NCI-H2107 (cell line): ENCODE data around the gene MICAL1.

ENCODE experiments used
- DNase-seq: peaks from one replicate; lab custom pipeline; 2025; lab: John Stamatoyannopoulos, UW

The MICAL1 gene, protein sequence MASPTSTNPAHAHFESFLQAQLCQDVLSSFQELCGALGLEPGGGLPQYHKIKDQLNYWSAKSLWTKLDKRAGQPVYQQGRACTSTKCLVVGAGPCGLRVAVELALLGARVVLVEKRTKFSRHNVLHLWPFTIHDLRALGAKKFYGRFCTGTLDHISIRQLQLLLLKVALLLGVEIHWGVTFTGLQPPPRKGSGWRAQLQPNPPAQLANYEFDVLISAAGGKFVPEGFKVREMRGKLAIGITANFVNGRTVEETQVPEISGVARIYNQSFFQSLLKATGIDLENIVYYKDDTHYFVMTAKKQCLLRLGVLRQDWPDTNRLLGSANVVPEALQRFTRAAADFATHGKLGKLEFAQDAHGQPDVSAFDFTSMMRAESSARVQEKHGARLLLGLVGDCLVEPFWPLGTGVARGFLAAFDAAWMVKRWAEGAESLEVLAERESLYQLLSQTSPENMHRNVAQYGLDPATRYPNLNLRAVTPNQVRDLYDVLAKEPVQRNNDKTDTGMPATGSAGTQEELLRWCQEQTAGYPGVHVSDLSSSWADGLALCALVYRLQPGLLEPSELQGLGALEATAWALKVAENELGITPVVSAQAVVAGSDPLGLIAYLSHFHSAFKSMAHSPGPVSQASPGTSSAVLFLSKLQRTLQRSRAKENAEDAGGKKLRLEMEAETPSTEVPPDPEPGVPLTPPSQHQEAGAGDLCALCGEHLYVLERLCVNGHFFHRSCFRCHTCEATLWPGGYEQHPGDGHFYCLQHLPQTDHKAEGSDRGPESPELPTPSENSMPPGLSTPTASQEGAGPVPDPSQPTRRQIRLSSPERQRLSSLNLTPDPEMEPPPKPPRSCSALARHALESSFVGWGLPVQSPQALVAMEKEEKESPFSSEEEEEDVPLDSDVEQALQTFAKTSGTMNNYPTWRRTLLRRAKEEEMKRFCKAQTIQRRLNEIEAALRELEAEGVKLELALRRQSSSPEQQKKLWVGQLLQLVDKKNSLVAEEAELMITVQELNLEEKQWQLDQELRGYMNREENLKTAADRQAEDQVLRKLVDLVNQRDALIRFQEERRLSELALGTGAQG

DNA sequence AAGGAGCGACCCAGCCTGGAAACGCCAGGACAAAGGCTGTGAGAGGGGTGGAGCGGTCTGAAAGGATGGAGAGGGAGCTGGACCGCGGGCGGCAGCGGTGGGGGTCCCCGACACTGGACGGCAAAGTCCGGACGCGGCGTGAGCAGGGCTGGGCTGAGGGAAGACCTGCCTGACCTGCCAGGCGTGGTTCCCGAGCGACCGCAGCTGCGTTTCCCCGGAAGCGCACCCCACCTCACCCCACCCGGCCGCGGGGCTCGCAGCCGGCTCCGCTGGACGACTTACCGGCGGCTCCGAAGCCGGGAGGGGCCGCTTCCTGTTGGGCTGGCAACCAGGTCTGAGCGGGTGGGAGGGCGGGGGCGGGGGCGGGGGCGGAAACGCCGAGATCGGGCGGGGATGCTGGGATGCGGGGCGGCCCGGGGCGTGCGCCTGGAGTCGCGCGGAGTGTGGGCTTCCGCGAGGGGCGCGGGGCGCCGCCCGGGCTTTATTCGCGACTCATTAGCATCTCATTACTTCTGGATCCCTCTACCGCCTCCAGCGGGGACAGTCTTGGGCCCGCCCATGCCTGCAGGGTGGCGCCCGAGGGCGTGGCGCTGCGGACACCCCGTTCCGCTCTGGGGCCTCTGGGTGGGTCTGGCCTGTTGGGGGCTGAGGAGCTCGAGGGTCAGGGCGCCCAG lies at the start of gene MICAL1:
Gene MICAL1, minus strand, starts transcription at position 336 of the 674 bp plus-strand sequence. CDS start 1,576 bp downstream, outside the sequence.
- peak; percentile 25 for DNase-seq

DNA sequence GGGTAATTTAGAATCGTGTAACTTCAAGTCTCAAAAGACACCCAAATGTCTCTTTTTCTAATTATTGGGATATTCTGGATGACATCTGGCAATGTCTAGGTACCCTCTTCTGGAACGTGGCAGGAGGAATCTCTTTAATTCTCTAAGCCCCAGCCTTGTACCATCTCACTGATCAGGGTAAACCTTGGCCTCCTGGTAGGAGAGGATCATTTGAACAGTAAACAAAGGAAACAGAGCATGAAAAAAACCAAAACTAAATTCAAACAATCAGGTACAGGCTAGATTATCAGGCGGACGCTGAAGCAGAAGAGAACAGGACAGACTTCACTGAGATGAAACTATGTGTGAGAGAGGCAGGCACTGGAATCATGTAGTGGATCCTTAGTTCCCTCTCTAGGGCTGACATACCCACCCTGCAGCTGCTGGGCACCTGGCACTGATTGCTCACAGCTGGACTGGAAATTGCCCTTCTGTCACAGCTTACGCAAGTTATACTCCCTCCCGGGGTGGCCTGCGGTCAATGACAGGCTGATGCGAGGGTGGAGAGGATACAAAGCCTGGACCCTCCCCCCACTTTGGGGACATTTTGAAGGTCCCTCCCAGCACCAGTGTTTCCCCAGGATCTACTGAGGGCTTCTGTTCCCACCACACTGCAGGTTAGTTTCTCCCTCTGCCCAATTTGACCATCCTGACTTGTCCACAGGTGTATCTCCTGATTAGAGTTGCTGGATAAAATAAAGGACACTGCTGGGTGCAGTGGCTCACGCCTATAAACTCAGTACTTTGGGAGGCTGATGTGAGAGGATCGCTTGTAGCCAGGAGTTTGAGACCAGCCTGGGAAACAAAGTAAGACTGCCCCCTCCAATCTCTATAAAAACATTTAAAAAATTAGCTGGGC lies 48.0 kb upstream of the MICAL1 start:
- DNase-seq: no peak

DNA sequence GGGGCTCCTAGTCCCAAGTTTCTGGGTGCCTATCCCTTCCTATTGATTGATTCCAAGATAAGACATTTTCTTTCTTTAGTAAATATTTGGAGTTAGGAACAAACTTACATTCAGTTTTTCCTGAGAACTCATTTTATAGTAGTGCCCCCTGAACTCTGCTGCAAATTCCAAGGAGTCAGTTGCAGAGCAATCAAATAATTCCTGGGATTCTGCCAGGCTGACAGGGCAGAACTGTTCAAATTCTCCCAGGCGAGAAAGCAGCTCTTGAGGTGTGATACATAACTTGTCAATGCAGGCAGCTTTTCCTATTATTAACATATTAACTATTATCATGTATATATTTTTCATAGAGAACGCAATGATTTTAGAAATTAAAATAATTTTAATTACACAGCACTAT lies 43.4 kb upstream of the MICAL1 start:
- no peak for DNase-seq

DNA sequence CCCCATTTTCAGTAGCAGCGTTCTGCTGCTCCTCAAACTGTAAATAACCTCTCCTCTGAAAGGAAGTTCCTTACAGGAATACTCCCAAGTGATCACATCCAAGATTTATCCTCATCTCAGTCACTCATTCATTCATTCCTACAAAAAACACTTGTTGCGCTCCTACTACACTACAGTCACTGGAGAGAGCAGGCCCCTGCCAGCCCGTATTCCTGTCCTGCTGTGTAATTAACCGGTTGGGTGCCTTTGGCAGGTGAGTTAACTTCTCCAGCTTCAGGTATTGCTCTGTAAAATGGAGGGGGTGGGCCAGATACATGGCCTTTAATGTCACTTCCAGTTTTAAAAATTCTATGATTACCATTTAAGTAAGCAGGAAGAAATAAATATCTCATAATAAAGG lies 42.5 kb upstream of the MICAL1 start:
- DNase-seq: no peak

DNA sequence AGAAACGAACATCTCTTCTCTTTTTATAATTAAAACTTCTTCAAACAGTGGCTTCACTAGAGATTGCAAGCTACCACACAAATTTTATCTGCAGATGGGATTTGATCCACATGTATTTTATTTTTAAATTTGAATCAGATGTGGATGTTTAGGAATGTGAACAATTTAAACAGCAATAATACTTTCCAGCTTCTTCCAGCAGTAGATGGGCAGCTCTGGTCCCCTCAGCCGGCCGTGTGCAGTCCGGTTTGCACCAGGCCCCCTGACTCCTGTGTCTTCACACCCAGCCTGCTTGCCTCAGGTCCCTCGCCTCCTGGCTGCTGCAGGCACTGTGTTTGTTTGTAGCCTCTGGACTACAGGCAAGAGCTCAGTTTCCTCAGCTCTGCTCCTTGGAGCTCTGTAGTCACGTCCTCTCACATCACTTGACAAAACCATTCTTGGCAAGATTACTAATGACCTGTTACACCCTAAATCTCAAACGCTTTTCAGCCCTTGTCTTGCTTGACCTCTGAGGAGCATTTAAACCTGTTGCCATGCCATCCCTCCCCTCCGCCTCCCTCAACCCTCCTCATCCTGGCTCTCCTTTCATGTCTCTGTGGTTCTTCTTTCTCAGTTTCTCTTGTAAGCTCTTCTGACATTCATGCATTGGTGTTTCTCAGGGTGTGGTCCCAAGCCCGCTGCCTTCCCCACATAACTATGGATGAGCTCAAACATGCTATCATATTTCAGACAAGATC lies 40.6 kb upstream of the MICAL1 start:
- no peak for DNase-seq

DNA sequence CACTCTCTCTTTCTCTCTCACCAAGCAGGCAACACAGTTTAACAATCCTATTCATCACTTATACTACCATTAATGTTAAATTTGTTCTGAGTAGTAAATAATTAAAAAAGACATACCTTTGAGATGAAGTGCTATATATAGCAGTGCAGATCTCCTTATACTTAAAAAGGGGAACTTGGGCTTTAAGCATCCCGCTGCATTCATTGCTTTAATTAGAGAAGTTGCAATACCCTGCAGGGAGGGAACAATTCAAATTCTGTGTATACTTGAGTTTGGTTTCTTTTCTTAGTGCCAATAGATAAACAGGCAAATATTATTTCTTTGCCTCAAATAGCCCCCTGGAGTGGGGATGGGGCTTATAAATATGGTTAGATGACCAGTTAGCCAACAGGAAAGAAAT lies 38.3 kb upstream of the MICAL1 start:
- no peak for DNase-seq

DNA sequence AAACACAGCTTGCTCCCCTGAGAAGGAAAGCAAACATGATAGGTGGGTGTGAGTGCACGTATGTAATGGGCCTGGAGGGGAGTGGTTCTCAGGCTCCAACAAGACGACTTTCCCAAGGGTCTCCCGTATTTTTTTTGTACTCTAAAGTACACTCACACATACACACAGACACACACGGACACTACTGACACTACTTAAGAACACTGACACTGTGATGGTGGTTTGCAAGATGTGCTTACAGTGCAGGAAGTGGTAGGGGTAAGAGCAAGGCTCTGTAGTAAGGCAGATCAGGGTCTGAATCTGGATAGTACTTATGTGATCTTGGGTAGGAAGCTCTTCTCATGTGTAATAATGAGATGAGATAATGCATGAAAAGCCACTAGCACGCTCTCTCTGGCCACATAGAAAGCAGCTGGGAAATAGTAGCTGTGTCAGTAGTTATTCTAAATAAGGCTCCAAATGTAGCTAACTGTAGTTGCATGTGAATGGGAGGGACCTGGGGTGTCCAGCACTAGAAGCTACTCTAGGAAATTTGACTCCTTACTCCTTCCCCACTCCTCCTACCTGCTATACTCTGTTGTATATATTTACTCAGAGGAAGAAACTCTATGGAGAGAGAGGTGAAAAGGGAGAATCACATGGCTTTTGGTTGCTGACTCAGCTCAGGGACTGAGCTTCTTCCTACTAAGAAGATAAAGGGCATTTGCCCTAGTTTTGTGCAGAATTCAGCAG lies 35.8 kb upstream of the MICAL1 start:
- no peak for DNase-seq

DNA sequence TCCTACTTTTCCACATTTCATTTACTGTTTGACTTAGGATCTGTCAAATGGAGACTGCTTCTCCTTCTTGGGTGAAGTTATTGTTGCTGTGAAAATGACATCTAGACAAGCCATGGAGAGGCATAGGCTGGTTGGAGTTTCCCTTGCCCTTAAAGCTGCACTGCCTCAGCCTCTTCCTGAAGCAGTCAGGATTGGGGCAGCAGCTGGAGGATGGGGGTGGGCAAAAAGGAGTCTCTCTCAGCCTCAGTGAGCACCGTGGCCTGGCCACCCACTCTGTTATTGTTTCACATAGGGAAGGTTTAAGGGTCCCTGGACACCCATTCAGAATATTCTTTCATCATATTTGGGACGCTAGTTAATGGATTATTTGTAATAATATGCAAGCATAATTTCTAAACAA lies 35.1 kb upstream of the MICAL1 start:
- no peak for DNase-seq

DNA sequence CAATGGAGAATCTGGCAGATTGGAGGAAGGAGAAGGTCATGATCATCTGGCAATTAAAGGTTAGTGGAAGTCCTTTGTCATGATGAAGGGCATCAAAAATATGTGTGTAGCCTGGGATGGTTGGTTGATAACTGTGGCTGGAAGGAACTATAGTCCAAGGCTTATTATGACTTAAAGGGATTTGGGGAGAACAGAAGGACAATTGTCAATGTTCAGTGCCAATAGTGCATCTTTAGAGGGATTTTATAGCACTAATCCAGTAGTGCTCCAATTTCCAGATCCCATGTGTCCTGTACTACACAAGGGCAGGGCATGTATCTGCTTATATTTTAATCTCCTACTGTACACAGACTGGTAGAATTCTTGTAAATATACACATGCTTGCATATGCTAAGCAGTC lies 32.4 kb upstream of the MICAL1 start:
- no peak for DNase-seq

DNA sequence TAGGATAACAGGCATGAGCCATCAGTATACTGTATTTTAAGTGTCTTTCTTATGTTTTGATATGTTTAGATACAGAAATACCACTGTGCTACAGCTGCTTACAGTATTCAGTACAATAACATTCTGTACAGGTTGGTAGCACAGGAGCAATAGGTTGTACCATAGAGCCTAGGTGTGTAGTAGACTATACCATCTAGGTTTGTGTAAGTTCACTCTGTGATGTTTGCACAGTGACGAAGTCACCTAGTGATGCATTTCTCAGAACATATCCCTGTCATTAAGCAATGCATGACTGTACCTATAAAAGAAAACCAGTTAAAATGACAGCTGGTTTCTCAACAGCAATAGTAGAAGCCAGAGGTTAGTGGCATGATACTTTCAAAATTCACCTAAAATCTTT lies 30.5 kb upstream of the MICAL1 start:
- DNase-seq: no peak

DNA sequence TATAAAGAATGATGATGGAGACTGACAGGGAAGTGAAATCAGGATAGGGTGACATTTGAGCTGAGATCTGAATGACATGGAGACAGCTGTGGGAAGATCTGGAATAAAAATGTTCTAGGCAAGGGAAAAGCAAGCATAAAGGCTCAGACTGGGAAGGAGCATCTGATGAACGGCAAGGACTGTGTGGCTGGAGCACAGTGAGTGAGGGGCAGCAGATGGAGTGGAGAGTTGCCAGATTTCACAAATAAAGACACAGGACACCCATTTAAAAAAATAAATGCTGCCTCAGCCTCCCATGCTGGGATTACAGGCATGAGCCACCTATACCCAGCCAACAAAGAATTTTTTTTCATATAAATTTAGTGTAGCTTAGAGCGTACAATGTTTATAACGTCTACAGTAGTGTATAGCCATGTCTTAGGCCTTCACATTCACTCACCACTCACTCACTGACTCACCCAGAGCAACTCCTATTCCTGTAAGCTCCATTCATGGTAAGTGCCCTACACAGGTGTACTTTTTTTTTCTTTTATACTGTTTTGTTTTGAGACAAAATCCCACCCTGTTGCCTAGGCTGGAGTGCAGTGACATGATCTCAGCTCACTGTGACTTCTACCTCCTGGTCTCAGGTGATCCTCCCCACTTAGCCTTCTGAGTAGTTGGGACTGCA lies 29.8 kb upstream of the MICAL1 start:
- DNase-seq: no peak

DNA sequence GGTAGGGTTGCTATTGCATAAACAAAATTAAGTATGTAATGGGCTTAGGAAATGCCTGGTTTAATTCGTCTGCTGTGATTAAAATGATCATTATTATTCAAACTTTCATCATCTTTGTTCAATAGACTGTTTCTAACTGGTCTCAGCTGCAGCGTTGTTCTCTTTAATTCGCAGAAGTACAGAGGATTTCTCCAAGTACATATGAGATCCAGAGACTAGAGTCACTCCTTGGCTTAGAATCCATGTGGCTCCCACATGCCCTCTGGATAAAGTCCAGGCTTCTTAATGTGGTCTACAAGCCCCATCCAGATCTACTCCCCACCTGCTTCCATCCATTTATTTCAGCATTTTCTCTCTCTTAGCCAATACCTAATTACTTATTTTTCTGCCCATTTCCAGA lies 28.6 kb upstream of the MICAL1 start:
- DNase-seq: no peak

DNA sequence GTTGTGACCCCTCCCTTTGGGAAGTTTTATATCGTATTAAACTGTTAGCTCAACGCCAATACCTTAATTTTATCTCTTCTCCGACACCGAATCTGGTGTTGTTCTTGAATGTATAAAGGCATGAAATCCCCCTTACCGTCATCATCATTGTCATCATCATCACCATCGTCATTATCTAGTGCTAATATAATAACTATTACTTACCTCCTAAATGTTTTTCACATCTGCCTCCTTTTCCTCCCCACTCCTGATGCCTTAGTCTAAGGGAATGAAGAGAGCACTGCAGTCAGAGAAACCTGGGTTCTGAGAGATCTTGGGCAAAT lies 28.1 kb upstream of the MICAL1 start:
- no peak for DNase-seq

DNA sequence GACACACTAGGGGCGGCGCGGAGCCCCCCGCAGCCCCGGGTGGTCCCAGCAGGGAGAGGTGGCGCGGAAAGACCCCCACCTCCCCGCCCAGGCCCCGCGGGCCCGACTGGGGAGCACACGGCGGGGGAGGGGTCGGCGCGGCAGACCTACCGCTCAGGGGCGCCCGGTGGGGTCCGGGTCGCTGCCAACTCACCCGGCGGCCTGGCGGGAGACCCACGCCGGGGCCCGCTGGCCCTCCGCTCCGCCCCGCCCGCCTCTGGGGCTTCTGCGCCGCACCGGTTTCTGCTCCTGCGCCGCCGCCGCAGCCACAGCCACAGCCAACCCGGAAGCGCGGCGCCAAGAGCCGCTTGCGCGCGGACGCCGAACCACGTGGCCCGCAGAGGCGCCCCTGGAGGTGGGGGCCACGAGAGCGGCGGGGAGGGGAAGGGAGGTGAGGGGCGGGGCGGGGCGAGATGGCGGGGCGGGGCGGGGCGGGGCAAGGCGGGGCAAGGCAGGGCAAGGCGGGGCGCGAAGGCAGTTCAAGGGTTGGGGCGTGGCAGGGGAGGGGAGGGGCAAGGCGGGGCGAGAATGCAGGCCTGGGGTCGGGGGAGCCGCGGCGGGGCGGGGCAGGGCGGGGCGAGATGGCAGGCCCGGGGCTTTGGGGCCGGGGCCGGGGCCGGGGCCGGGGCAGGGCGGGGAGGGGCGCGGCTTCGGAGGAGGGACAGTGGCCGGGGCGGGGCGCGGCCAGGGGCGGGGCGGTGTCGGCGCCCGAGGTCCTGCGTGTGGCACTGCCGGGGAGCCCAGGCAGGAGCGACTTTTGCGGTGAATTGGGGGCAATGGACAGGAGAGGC lies 27.5 kb upstream of the MICAL1 start, which contains the start of gene ZBTB24:
Gene ZBTB24, minus strand, starts transcription at position 315 of the 830 bp plus-strand sequence. CDS start 1,193 bp downstream, outside the sequence.
- DNase-seq: peak; percentile 85

DNA sequence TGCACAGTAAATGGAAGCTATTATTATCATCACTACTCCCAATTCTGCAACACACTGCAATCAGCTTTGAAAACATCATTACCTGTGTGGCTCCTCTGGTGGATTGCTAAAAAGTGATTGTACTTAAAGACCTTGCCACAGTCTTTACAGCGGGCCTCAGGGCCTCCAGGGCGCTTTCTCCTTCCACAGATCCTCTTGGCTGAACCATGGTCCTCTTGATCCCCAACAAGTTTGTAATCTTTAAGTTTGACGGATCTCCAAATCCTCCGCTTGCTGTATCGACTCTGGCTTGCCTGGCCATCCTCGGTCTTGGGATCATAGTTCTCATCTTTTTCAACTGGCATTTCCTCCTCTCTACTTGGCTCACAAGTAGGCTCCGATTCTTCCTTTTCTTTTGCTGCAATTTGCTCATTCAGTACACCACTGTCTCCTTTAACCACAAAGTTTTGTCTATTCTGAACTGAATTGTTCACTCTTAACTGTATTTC lies 25.5 kb upstream of the MICAL1 start:
- DNase-seq: no peak

DNA sequence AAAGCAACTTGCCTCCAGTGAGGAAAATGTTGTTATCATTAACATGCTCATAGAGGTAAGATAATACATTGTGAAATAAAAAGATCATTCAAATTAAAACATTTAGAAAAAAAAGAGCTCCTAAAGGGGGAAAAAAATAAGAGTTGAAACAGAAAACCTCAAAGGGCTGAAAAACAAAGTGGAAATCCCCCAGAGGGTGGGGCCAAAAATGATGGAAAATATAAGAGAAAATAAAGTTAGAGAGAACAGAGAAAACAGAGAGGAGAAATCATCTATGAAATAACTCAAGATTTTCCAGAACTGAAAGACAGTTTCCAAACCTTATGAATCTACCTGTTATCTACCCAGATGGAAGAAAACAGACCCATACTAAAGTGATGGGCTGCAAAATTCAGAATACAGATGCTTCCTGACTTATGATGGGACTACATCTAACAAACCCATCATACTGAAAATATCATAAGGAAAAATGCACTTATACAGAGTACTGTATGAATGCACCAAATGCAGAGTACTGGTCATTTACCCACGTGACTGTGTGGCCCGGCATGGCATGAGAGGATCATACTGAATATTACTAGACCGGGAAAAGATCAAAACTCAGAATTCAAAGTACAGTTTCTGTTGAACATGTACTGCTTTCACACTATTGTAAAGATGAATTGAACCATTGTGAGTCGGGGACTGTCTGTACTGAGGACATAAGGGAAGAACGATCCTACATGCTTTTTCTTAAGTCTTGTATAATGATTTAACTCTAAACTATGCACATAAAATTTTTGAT lies 23.5 kb upstream of the MICAL1 start:
- no peak for DNase-seq

DNA sequence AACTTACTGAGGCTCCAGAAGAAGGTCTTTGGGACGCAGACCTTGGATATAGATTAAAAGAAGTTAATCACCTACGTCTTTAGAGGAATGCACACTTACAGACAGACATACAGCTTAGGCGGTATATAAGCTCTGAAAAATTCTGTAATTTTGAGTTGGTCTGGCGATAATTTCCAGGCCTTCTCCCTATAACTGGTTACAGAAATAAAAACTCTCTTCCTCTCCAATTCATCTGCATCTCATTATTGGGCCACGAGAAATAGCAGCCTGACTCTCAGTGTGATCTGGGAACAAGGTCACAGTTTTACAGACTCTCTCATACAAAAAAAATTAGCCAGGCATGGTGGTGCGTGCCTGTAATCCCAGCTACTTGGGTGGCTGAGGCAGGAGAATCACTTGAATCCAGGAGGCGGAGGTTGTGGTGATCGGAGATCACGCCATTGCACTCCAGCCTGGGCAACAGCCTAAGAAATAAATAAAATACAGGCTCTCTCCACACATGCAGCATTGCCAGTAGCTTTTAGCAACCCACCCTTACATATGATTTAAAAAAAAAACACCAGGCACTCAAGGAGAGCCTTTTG lies 22.7 kb upstream of the MICAL1 start:
- no peak for DNase-seq
